Measurements from ENCODE around the gene DUSP15. TPM values are rescaled to one million over a fixed set of nuclear protein-coding genes. Genes with fewer than 3 reads are reported as not detected.
A peak's percentile ranks its signal among the peaks of the same experiment; 100 is the strongest.

DUSP15 gene
- total RNA-seq, 1 donor from 2014 or later = not detected

DNA sequence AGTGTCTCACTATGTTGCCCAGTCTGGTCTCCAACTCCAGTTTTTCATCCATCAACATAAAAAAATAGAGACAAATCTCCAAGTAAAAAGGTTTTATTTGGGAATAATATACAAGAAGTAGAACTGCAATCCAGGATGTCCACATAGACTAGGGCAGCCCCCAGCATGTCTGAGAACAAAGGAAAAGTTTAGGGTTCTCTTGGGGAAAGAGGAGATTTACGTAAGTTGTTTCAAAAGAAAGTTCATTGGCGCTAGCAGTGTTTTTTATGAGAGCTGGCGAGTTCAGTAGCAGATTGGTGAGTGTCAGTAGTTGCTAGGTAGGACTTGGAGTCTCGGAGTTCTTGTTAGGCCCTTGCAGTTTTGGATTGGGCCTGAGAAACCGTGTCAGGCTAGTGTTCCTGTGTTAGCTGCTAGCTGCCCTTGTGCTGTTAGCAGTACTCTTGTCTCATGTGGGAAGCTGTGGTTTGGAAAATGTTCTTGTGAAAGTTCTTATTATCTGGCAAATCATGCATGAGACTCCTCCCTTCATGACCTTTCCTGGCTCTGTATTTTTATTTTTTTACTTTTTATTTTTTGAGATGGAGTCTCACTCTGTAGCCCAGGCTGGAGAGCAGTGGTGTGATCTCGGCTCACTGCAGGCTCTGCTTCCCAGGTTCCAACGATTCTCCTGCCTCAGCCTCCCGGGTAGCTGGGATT, 24.8 kb upstream of the DUSP15 start:
- peak; percentile 15 for DNase-seq (ENCODE audit: low read depth, low spot score)

GRCh38 chr20:31890646-31891045, 20.3 kb upstream of the DUSP15 start:
- DNase-seq (ENCODE audit: low read depth, low spot score) = no peak

DNA sequence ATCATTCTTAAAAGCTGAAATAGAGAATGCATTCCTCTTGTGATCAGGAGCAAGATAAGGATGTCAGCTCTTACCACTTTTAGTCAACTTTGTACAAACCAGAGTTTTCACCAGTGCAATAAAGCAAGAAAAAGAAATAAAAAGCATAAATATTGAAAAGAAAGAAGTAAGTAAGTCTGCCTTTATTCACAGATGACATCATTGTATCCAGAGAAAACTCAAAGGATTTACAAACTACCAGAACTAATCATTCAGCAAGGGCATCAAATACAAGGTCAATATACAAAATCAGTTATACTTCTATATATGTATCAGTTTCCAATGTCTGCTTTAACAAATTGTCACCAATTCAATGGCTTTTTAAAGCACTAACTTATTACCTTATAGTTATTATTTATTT, 13.5 kb upstream of the DUSP15 start:
- DNase-seq (ENCODE audit: low read depth, low spot score) = no peak

GRCh38 chr20:31881945-31882344, 11.6 kb upstream of the DUSP15 start:
- DNase-seq (ENCODE audit: low read depth, low spot score) = no peak

DNA sequence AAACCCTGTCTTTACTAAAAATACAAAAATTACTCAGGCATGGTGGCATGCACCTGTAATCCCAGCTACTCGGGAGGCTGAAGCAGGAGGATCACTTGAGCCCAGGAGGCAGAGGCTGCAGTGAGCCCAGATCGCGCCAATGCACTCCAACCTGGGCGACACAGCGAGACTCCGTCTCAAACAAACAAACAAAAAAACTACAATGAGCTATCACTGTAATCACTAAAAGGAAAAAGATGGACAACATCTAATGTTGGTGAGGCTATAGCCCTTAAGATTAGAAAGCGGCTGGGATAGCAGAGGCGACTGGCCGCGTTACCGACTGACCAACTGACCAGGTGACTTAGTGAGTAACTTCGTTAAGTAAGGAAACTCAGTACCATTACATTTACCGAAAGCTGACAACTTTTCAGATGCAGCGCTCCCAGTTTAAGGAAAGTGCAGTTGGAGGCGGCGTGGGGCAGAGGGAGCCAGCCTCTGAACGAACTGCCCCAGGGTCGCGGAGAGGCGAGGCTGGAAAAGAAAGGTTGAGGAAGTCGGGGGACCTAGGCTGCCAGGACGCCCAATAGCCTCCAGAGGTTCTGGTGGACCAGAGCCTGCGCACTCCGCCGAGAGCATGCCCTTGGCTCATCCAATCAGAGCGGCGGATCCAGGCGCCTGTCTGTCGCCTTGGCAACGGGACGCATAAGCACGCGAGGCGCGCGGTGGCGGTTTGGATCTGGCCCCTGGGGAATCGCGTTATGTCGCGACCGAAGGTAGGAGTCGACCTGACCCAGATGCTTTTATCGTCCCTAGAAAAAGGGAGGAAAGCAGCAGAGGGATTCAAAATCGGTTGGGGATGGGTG, 9.0 kb upstream of the DUSP15 start:
- peak; percentile 79 for DNase-seq (ENCODE audit: low read depth, low spot score)

DNA sequence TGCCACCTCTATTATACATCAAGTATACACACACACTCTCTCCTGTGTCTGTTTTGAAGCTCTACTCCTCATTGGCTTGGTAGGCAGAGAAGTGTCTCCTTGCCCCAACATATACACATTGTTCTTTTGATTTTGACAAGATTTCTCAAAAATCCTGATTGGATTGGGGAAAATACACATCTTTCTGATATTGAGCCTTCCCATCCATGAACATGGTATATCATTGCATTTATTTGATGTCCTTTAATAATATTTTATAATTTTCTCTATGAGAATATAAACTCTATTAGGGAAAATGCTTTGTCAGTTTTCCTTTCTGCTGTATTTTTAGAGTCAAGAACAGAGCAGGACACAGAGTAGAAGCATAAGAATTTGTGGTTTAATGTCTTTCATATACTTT, 7.4 kb upstream of the DUSP15 start:
- DNase-seq (ENCODE audit: low read depth, low spot score) = no peak

DNA sequence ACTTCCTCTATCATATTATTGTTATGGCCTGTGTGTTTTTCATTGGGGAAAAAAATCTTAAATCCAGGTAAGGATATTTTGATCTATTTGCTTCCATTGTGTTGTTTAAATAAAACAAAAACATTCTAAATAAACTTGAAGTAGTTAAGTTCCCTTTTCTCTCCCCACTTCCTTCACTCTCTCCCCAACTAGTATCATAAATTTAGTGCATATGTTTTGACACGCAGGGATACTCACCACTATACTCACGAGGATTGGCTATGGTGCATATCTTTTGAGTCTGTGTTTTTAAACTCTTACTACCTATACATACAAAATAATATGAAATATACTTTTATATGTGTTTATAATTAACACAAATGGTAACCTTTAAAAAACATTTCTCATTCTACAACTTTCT, 5.3 kb upstream of the DUSP15 start:
- DNase-seq (ENCODE audit: low read depth, low spot score) = no peak

- DNase-seq (ENCODE audit: low read depth, low spot score) = no peak
Measured at GRCh38 chr20:31872406-31872805, 2.1 kb upstream of the DUSP15 start.

- DNase-seq (ENCODE audit: low read depth, low spot score) = no peak
Measured at GRCh38 chr20:31871618-31871954, 1.3 kb upstream of the DUSP15 start.

GRCh38 chr20:31870726-31871617, 645 bp upstream of the DUSP15 start:
- DNase-seq (ENCODE audit: low read depth, low spot score) = no peak

DNA sequence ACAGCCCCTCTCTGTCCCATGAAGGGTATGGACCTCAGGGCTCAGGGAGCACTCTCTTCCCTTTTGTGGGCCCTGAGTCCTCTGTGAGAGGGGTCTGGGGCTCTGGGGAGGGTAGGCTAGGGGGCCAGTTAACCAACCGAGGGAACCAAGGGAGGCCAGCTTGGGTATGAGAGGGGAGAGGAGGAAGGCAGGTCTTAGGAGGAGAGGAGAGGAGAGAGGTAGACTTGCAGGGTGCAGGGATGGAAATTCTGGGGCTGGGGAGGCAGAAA, 720 bp downstream of the DUSP15 start:
- DNase-seq (ENCODE audit: low read depth, low spot score) = no peak

DNA sequence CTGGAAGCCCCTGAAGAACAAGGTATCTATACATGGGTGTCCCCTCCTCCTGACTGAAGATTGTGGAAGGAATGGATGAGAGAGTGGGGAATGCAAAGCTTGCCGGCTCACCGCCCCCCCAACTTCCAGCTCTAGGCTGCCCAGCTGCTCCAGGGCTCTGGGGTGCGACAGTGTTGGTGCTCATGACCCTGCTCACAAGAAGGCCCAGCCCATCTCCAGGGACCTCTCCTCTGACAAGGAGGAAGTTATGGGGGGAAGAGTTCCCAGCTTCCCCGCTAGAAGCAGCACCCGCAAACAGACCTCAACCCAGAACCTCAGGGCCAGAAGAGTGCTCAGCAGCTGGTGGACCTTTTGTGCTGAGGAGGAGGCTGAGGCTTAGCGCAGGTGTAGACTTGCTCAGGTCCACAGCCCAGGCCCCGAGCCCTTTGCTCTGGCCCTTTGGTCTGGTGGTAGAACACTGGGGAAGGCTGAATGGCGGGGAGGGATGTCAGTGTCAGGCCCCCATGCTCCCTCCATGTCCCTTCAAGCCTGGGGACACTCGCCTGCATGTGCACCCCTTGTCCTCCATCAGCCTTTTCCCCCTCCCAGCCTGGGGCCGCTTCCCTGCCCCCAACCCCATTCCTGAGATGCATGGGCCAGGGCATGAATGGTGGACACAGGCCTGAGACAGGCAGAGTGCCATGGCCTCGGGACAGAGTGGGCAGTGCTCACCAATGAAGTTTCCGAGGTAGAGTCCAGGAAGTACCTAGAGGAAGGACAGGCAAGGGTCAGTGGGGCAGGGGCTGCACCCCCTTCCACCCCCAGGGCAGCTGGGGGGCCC, 1.3 kb downstream of the DUSP15 start:
- no peak for DNase-seq (ENCODE audit: low read depth, low spot score)

DNA sequence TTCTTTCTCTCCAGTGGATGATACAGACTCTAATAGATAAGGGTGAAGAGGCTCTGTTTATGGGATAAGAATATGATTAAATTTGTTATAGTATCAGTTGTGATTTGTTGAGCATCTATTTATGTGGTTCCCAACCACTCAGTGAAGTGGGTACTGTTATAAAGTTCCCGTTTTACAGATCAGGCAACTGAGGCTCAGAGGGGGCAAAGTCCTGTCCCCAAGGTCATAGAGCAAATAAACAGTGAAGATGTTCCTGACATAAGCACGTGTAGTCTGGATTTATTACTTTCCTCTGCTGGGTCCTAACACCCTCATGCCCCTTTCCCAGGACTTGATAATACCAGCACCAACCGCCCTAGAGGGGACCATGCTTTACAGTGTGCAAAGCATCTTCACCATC, 4.1 kb downstream of the DUSP15 start:
- no peak for DNase-seq (ENCODE audit: low read depth, low spot score)

- DNase-seq (ENCODE audit: low read depth, low spot score) = no peak
Measured at GRCh38 chr20:31864521-31865400, 5.6 kb downstream of the DUSP15 start.

GRCh38 chr20:31863296-31864085, 6.8 kb downstream of the DUSP15 start:
- no peak for DNase-seq (ENCODE audit: low read depth, low spot score)

DNA sequence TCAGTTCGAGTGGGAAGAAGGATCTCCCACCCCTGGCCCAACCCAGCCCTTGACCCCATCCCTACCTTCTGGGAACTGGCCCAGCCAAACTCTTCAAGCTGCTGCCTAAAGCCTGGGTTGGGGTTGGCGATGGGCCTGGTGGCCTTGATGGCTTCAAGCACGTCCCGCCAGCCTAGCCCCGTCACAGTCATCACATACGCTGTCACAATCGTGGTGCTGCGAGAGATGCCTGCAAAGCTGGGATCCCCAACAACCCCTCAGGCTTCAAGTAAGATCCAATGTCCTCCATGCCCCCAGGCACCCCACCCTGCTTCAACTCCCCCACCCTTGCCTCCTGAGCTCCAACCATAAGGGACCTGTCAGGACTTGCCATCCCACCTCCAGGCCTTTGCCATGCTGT, 7.8 kb downstream of the DUSP15 start:
- DNase-seq (ENCODE audit: low read depth, low spot score) = no peak

DNA sequence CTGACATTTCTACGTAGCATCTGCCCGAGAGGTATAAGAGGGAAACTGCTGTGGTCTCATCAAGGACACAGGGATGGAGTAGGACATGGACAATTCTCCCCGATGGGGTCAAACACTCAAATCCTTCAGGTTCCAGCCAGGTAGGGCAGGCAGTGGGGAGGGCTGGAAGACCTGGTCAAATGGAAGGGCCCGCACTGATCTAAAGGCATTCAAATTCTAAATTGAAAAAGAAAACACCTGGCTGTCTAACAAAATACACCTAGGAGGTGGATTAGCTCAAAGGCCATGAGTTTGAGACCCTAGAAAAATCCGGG, 8.2 kb downstream of the DUSP15 start:
- DNase-seq (ENCODE audit: low read depth, low spot score) = no peak

GRCh38 chr20:31861385-31862156, 8.8 kb downstream of the DUSP15 start:
- DNase-seq (ENCODE audit: low read depth, low spot score) = no peak

DNA sequence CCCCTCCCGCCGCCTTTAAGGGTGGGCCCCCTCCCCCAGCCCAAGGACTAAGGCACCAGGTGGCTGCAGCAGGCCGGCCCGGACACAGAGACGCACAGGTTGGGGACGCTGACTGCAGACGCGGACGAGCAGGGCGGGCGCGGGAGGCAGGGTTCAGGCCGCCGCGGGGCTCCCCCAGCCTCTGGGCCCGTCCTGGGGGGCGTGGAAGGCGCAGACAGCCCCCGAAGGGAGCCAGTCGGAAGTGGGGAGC, 9.3 kb downstream of the DUSP15 start:
- no peak for DNase-seq (ENCODE audit: low read depth, low spot score)
